GM19467 (cell line): ENCODE measurements around the gene WWOX.

ENCODE experiments used
- ATAC-seq: cut with Tn5 transposase; IDR thresholded peaks from one replicate; pipeline ENCODE4 v1.9.1; 2021; ENCODE audit warnings: mild to moderate bottlenecking, moderate library complexity; ENCODE audit not compliant: unreplicated experiment

WWOX gene

GRCh38 chr16:78220571-78220970, 121.1 kb downstream of the WWOX start:
- no peak for ATAC-seq

DNA sequence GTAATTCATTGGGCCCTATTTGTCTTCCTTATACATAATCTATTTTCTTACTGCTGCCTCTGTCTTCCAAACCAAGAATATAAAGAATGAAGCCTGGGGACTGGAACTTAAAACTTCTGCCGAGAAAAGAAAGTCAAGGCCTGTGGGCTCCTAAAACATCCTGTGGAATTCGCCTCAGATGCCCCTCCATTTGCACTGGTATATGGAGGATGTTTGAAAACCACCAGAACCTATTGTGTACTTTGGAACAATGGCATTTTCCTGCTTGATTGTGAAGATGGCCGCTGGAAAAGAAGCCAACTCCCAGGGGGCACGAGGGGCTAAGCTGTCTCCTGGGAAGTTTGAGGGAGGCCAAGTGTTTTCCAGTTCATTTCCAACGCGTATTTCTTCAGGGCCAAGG, 122.4 kb downstream of the WWOX start:
- no peak for ATAC-seq

DNA sequence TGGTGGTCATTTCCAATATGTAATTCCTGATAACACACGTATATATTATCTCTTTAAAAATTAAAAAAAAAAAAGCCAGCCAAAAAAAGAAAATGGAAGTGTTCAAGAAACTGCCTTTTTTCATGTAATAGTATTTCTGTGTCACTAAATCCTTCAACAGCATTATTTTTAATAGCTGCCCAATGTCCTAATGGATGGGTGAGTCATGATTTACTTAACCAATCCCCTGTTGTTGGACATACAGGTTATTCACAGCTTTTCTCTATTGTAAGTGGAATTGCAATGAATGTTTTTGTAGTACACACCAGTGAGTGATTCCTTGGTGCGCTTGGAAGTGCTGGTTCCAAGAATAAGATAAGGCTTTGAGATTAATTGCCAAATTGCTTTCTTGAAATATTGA, 124.9 kb downstream of the WWOX start:
- no peak for ATAC-seq

GRCh38 chr16:78225919-78226318, 126.5 kb downstream of the WWOX start:
- no peak for ATAC-seq

DNA sequence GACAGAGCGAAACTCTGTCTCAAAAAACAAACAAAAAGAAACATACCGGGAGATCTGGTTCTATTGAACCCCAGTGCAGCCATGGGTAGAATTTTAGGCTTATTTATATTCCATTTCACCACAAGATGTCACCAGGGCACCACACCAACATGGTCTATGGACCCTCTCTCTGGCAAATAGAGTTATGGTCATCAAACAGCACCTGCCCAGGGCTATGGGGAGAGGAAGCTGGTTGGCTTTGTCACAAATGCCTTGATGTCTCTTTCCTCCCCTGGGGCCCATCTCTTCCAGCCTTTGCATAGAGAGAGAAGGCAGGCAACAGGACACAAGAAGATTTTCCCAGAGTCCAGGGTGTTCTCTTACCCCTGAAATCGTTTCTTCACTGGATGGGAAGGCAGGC, 128.4 kb downstream of the WWOX start:
- no peak for ATAC-seq

- no peak for ATAC-seq
These were observed 129.2 kb downstream of the WWOX start for GRCh38 chr16:78228704-78229103.

DNA sequence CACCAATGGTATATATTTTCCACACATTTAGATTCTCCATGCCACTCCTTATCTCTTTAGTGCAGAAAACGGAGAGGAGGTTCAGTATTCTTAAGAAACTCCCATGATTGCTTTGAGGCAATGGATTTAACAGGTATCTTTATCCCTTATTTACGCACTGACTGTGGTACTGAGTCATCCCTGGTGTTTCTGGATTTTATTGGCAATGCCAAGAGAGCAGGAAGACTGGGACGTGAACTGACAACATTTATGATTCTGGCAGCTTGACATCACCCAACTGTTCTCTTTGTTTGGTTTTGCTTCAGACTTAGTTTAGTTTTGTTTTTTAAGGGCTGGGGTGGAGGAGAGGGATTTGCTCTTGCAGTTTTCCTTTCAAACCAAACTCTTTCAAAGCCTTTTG, 131.4 kb downstream of the WWOX start:
- ATAC-seq = no peak

DNA sequence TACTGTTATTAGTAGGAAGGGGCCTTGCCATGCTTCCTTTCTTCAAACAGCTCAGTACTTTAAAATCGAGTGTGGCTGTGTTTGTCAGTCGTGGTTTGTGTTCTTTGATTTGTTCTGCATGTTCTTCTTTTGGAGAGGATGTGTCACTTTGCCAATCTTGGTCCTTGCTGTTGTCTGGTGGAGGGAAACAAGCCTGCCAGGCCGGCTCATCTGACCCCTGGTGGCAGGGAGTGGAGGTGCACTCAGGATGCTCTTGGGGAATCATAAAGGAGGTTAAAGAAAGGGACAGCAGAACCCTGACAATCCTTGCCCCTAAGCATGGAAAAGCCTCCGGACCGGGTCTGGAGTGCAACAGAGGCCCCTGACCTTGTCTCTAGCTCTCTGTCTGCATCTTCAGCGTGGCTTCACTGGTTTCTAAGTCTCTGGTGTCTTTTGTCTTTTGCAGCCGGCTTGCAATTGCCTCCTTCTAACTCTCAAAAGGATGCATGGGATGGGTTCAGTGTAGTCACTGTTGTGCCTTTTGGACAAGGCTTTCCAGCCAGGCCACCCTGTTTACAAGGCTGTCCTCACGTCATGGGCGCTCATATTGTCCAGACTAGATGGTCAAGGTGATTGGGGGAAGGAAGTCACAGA, 135.8 kb downstream of the WWOX start:
- ATAC-seq = peak; percentile 88

GRCh38 chr16:78235876-78236275, 136.4 kb downstream of the WWOX start:
- ATAC-seq = no peak

DNA sequence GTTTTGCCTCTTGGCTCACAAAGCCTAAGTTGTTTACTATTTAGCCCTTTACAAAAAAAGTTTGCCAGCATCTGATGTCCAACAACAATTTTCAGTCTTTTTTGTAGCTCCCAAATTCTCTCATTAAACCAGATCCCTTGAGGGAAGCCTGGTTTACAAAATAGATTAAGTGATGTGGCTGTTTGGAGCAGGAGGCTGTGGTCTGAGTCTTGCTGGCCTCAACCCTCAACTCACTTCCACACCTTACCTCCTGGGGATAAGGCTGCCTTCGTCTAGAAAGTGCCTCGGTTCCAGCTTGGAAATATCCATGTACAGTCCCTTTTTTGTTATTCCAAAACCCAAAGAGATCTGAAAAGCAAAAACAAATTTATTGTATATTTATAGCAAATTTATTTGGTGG, 138.4 kb downstream of the WWOX start:
- ATAC-seq = no peak

DNA sequence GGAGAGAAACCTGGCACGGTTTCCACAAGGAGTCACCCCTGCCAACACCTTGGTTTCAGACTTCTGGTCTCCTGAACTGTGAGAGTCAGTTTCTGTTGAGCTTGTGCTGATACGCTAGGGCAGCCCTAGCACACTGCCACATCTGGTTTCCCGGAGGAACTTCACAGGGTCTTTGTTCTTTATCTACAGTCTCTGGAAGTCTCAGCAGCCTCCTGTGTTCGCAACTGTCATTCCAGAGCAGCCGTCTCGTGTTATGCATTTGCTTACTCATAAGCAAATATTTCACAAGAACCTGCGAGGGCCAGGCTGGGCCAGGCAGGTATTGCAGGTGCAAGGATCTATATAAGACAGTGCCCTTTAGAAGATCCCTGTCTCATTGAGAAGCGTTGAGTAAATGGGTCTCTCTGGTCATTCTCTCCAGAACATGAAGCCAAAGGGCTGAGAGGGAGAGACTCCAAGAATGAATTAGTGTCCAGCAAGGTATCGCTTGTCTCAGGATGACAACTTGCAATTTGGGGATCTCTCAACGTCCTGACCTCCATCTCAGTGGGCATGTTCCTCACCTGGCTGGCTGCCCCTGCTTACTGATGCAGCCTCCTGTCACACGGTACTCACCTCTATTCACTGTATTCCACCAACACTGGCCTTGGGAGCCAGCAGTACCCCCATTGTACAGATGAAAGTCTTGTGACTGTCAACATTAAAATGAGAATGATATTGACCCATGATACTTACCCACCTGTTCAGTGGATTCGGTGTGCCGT, 141.2 kb downstream of the WWOX start:
- ATAC-seq = no peak

DNA sequence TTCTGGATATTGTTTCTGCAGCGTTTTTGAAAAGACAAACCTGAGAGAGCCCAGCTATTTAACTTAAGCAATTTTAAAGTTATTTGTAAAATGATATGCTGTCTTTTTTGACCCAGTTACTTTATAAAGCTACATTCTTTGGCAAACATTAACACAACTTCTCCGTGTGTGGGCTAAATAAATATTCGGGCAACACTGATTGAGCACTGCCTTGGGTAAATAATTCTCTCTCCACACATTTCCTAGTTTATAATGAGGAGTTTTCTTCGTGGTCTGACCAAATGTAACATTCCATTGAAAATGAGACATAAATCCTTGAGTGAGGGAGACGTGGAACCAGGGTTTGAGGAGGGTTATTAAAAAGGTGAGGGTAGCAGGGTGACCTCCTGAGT, 142.8 kb downstream of the WWOX start:
- ATAC-seq = no peak

DNA sequence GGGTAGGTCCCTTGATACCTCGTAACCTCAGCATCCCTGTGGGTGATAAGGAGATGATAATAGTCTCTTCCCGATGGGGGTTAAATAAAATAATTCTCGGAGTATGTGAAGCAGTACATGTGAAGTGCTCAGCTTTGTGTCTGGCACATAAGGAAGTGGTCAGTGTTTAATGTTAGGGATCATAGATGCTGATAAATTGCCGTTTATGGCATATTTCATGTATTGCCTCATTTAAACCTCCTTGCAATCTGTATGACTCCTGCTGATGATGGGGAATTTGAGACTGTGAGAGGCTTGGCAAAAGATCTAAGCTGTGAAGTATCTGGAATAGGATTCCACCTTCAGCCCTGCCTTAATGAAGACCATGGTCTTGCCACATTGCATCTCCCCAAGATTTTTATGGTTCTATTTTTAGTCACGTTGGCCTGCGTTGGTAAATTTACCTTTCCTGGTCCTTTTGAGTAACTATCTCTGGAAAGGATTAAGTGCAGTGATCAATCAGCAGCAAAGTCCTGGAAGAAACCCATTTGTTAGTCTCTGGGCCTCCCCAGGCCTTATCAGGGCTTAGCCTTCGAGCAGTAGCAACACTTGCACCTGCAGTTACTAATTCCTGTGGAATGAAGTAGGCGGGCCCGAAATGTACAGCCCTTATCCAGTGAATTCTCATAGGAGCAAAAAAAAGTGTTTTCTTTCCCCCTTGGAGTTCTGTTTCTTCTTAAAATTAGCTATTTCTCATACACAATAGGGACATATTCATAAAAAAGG, 144.9 kb downstream of the WWOX start:
- no peak for ATAC-seq

DNA sequence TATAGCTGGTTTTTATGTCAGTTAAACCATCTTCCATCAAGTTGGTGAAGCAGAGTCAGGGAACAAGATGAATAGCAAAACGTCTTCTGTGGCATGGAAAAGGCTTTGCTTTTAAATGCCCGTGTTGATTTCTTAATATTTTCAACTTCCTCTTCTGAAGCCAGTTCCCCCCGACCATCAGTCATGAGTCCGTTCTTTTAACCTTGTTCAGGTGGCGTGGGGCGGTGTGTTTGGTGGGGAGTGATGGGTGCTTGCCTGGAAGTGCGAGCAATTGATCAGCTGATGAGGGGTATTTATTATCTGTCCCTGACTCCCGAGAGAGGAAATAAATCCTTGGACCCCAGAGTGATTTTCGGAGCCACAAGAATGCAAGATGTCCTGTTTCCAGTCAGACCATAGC, 147.1 kb downstream of the WWOX start:
- ATAC-seq = no peak

DNA sequence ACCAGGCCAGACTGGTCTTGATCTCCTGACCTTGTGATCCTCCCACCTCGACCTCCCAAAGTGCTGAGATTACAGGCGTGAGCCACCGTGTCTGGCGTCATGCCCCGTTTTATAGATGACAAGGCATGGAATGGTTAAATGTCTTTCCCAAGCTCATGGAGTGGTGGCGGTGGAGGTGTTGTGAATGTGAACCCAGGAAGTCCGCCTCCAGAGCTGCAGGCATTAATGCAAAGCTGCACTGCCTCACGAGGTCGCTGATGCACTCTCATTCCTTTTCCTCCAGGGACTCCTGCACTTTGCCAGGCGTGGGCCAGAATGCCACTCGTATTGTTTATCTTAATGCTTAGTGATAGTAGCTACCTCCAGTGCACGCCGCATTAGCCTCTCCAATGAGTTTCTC, 149.6 kb downstream of the WWOX start:
- ATAC-seq = no peak

DNA sequence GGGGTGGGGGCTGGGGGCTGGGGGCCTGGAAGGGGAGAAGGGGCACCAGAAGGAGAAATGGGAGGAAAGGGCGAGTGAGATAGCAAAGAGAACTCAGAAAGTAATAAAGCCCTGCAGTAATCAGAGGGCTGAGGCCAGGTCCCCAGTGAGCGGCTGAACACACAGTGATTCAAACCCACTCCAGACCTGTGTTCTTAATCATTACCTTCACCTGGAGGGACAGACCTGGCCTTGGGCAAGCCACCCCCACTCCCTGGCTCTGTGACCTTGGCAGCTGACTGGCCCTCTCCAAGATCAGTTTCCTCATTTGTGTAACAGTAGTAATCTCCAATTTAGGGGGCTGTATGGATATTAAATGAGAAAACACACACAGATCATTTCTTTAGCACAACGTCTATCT, 150.4 kb downstream of the WWOX start:
- ATAC-seq = no peak

DNA sequence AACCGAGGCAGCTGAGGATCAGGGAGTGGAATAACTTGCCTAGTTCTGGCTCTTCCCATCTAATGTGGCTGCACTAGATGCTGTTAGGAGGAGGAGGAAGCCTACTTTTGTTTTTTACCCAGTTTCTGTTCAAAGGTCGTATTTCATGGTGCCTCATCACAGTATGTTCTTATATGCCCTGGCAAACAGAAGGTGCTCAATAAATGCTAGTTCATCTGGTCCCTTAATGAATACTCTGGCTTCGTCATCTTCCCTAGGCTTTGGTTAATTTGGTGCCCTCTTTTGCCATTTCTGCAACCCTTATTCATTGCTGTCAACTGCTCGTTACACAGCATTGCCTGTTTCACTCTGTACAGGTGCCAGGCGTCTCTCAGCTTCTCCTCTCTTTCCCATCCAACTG, 151.7 kb downstream of the WWOX start:
- no peak for ATAC-seq

DNA sequence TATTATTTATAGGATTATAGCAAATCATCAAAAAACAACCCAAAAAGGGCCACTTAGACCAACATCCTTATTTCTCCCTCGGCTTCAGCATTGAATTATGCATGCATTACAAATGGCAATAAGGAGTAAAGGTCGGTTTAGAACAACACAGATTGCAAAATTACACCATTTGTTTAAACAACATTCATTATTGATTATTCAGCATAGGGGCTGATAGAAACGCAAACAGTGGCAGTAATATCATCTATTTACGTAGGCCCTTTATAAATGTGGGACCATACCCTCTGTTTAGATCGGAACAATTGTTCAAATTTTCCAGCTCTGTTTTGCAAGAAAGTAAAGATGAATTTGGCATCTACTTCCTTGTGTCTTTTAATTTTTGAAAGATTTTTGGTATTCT, 153.3 kb downstream of the WWOX start:
- no peak for ATAC-seq

DNA sequence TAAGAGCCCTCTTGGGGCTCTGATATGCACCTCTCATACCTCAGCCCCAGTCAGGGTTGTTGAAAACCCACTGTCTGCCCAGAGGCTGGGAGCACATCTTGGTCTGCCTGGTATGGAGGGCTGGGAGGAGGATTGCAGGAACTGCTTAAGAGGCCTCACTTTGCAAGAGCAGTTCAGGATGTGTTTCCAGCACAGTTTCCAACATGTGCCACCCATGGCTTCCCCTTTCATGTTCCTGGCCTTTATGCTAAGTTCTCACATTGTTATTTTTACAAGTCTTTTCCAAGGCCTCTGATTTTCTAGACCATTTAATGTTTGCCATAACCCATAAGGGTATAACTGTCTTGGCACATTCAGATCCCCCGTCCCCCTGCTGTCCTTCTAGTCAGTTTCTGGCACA, 155.4 kb downstream of the WWOX start:
- no peak for ATAC-seq

DNA sequence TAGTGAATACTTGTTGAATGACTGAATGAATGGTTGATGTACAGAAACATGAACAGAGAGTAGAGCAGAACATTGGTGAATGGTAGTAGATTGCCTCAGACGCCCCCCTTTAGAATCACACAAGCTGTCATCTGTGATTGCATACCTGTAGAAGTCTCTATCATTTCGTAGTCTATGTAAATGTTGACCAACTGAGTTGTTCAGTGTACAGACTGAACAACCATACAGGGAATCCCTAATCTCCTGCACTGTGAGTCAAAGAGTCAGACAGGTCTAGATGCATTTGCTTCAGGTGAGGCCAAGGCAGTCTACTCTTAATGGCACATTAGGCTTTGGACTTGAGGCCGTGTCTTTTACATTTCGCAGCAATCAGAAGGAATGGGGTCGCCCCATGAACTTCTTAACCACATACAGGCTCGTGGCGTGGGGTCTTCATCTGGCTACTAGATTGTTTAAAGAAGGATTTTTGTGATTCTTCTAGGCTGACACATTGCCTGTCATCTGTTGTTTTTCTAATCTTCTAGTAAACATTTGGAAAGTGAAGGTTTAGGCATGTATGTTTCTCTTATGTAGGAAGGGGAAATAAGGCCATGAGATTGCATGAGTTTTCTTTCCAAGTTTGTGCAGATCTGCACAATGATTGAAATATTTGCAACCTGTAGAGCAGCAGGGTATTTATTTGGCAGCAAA, 157.4 kb downstream of the WWOX start:
- no peak for ATAC-seq

DNA sequence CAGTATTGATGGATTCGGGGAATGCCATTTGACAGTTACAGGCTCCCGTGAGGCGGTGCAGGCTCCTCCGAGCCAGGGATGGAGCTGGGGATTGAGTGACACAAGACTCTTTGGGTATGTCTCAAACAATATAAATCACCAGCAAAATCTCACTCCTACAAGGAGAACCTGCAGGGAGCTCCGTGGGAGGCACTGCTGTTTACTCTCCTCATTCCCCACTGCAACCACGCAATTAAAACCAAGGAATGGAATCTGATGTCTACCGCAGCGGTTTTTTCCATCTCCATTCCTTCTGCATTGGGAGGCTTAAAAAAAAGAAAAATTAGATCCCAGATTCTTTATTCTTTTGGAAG, 157.9 kb downstream of the WWOX start:
- no peak for ATAC-seq
